HEK293T (cell line): ENCODE data around the gene ATP4A.
A peak's percentile ranks its signal among the peaks of the same experiment; 100 is the strongest.
"Not testable (repeated sequence)": the region's sequence is repeated elsewhere in the genome, so short reads cannot be mapped to it uniquely, and the experiment has no call there.

ENCODE experiments used
- CTCF ChIA-PET: fragments of 350-600 bp; formaldehyde crosslinking; extraction: SDS; loops from one replicate; lab custom pipeline; 2021; ENCODE audit warnings: antibody characterized with exemption, inconsistent platforms; lab: Yijun Ruan, JAX
- POLR2A ChIA-PET: fragments of 350-600 bp; formaldehyde crosslinking; extraction: SDS; loops from one replicate; lab custom pipeline; 2020; ENCODE audit warnings: antibody characterized with exemption, inconsistent platforms; lab: Yijun Ruan, JAX
- DNase-seq: peaks from one replicate; pipeline ENCODE4 v3.0.0; 2012; ENCODE audit warnings: mixed read lengths; ENCODE audit errors: extremely low spot score
- ARNT ChIP-seq: fragments of 450-650 bp; IDR thresholded peaks from 2 replicates; pipeline ENCODE4 v1.6.1; 2017; ENCODE audit warnings: mild to moderate bottlenecking
- BHLHE40 ChIP-seq: fragments of 450-650 bp; IDR thresholded peaks from 2 replicates; pipeline ENCODE4 v1.6.1; 2016; ENCODE audit warnings: mild to moderate bottlenecking, moderate library complexity, borderline replicate concordance
- CTBP1 ChIP-seq: fragments of 450-650 bp; IDR thresholded peaks from 2 replicates; pipeline ENCODE4 v1.6.1; 2016; ENCODE audit warnings: borderline replicate concordance
- ELF4 ChIP-seq: fragments of 450-650 bp; IDR thresholded peaks from 2 replicates; pipeline ENCODE4 v1.6.1; 2017; ENCODE audit warnings: antibody characterized with exemption
- FOXA1 ChIP-seq: fragments of 450-650 bp; IDR thresholded peaks from 2 replicates; pipeline ENCODE4 v1.6.1; 2016; ENCODE audit warnings: mild to moderate bottlenecking
- FOXK2 ChIP-seq: fragments of 450-650 bp; IDR thresholded peaks from 2 replicates; pipeline ENCODE4 v1.6.1; 2016; ENCODE audit warnings: mild to moderate bottlenecking
- FOXM1 ChIP-seq: fragments of 450-650 bp; IDR thresholded peaks from 2 replicates; pipeline ENCODE4 v1.6.1; 2017; ENCODE audit warnings: mild to moderate bottlenecking, borderline replicate concordance
- HDGF ChIP-seq: fragments of 450-650 bp; IDR thresholded peaks from 2 replicates; pipeline ENCODE4 v1.6.1; 2017; ENCODE audit warnings: antibody characterized with exemption, borderline replicate concordance
- L3MBTL2 ChIP-seq: fragments of 450-650 bp; conservative IDR thresholded peaks from 2 replicates; pipeline ENCODE4 v1.6.1; 2016; ENCODE audit warnings: mild to moderate bottlenecking
- LEF1 ChIP-seq: fragments of 450-650 bp; IDR thresholded peaks from 2 replicates; pipeline ENCODE4 v1.6.1; 2017; ENCODE audit warnings: mild to moderate bottlenecking, borderline replicate concordance
- NFRKB ChIP-seq: fragments of 450-650 bp; IDR thresholded peaks from 2 replicates; pipeline ENCODE4 v1.6.1; 2016; ENCODE audit warnings: mild to moderate bottlenecking, moderate library complexity
- PKNOX1 ChIP-seq: fragments of 450-650 bp; IDR thresholded peaks from 2 replicates; pipeline ENCODE4 v1.6.1; 2016
- SP1 ChIP-seq: fragments of 450-650 bp; IDR thresholded peaks from 2 replicates; pipeline ENCODE4 v1.6.1; 2017
- SUZ12 ChIP-seq: fragments of 450-650 bp; IDR thresholded peaks from 2 replicates; pipeline ENCODE4 v1.6.1; 2016; ENCODE audit warnings: mild to moderate bottlenecking
- TARDBP ChIP-seq: fragments of 450-650 bp; IDR thresholded peaks from 2 replicates; pipeline ENCODE4 v1.6.1; 2016
- ZNF384 ChIP-seq: fragments of 450-650 bp; IDR thresholded peaks from 2 replicates; pipeline ENCODE4 v1.6.1; 2016

The ATP4A gene

GRCh38 chr19:35601971-35602370 lies 38.5 kb upstream of the ATP4A start:
- no peak for DNase-seq
- ChIA-PET CTCF (no interaction called here), POLR2A (interaction anchor here (1.9 kb wide), 2 partner anchors 11 to 46 kb away, joined by 5 to 6 read pairs; partner anchors contain the start of genes COX6B1 and HAUS5)
- TF ChIP-seq L3MBTL2 = no peak
- no peak for TF ChIP-seq BHLHE40
- no peak for TF ChIP-seq ELF4
- TF ChIP-seq ARNT = no peak
- TF ChIP-seq FOXM1 = no peak
- TF ChIP-seq ZNF384 = no peak

GRCh38 chr19:35596366-35596999 lies 33.0 kb upstream of the ATP4A start:
- CTCF ChIA-PET = no interaction called here
- POLR2A ChIA-PET = interaction anchor here (1.0 kb wide), 1 partner anchor 86 kb away, joined by 3 read pairs; no protein-coding TSS in a partner anchor
- peak; percentile 38 for DNase-seq
- TF ChIP-seq NFRKB (no peak), BHLHE40 (no peak), L3MBTL2 (no peak), PKNOX1 (peak; percentile 90), SP1 (no peak), TARDBP (no peak)

GRCh38 chr19:35595928-35596327 lies 32.5 kb upstream of the ATP4A start:
- ChIA-PET POLR2A (no interaction called here), CTCF (no interaction called here)
- no peak for DNase-seq
- TF ChIP-seq TARDBP = no peak
- no peak for TF ChIP-seq HDGF
- TF ChIP-seq PKNOX1 = no peak
- TF ChIP-seq BHLHE40 = no peak
- TF ChIP-seq CTBP1 = no peak
- no peak for TF ChIP-seq FOXA1
- no peak for TF ChIP-seq SP1
- TF ChIP-seq ELF4 = no peak
- TF ChIP-seq FOXK2 = no peak
- no peak for TF ChIP-seq NFRKB
- TF ChIP-seq SUZ12 = no peak
- no peak for TF ChIP-seq FOXM1
- TF ChIP-seq ZNF384 = no peak
- TF ChIP-seq LEF1 = no peak
- no peak for TF ChIP-seq L3MBTL2
- no peak for TF ChIP-seq ARNT

- CTCF ChIA-PET, DNase-seq, POLR2A ChIA-PET: not testable (repeated sequence)
Observed at GRCh38 chr19:35595026-35595425, 31.6 kb upstream of the ATP4A start.

- ChIA-PET POLR2A (interaction anchor here (1.1 to 1.5 kb wide), 2 partner anchors 21 to 56 kb away, joined by 3 read pairs; partner anchors contain the start of genes COX6B1 and HAUS5), CTCF (interaction anchor here (0.5 to 1.4 kb wide), 5 partner anchors 12 to 319 kb away, joined by 3 to 7 read pairs (median 3); no protein-coding TSS in a partner anchor)
- TF ChIP-seq SUZ12 (no peak), FOXA1 (no peak)
- peak; percentile 60 for DNase-seq
Observed at GRCh38 chr19:35592226-35592625, 28.8 kb upstream of the ATP4A start.

- TF ChIP-seq FOXA1 = no peak
- no peak for TF ChIP-seq BHLHE40
- no peak for TF ChIP-seq TARDBP
- no peak for TF ChIP-seq ARNT
- TF ChIP-seq LEF1 = no peak
- no peak for TF ChIP-seq SUZ12
- no peak for TF ChIP-seq L3MBTL2
- CTCF ChIA-PET = interaction anchor here (1.4 kb wide), 1 partner anchor 42 kb away, joined by 3 read pairs; no protein-coding TSS in a partner anchor
- POLR2A ChIA-PET = no interaction called here
- DNase-seq = no peak
Observed at GRCh38 chr19:35590875-35591274, 27.4 kb upstream of the ATP4A start.

- POLR2A ChIA-PET = no interaction called here
- CTCF ChIA-PET = no interaction called here
- no peak for TF ChIP-seq FOXA1
- TF ChIP-seq BHLHE40 = no peak
- TF ChIP-seq SUZ12 = no peak
- TF ChIP-seq PKNOX1 = no peak
- TF ChIP-seq TARDBP = no peak
- no peak for TF ChIP-seq ELF4
- TF ChIP-seq HDGF = no peak
- no peak for TF ChIP-seq ZNF384
- no peak for TF ChIP-seq ARNT
- no peak for TF ChIP-seq FOXK2
- TF ChIP-seq NFRKB = no peak
- TF ChIP-seq L3MBTL2 = no peak
- TF ChIP-seq LEF1 = no peak
- no peak for TF ChIP-seq SP1
- no peak for TF ChIP-seq FOXM1
- TF ChIP-seq CTBP1 = no peak
- peak; percentile 2 for DNase-seq
Observed at GRCh38 chr19:35587321-35587720, 23.9 kb upstream of the ATP4A start.
